Body of pancreas (tissue), 4 donors: ENCODE results near the gene ELANE.

Experiments
- POLR2A ChIP-seq, 3 donors: fragments of 450-650 bp; IDR thresholded peaks; one replicate each; pipeline ENCODE4 v1.6.1; 2016; ENCODE audit warnings: antibody characterized with exemption in 3 of 3, mild to moderate bottlenecking in 2 of 3
- TF ChIP-seq, protein P1 (sequence below), 7 experiments: fragments of 450-650 bp in 4 of 7; fragments of 200-600 bp in 3 of 7; sonication (generic) in 3 of 7; IDR thresholded peaks; one replicate each; pipeline ENCODE4 v1.5.1; 2016 to 2019; ENCODE audit warnings: antibody characterized with exemption in 7 of 7

DNA sequence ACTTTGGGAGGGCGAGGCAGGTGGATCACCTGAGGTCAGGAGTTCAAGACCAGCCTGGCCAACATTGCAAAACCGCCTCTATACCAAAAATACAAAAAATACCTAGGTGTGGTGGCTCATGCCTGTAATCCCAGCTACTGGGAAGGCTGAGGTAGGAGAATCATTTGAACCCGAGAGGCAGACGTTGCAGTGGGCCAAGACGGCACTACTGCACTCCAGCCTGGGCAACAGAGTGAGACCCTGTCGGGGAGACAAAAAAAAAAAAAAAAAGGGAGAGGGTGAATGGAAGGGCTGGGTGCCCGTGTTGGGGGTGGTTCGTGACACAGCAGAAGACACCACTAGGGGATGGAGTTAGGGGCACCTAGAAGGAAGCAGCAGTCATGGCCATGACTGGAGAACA is 18.2 kb downstream of the ELANE start:
- no peak for TF ChIP-seq POLR2A (IDR thresholded peaks at IDR 0.05)
- TF ChIP-seq, protein P1, sequence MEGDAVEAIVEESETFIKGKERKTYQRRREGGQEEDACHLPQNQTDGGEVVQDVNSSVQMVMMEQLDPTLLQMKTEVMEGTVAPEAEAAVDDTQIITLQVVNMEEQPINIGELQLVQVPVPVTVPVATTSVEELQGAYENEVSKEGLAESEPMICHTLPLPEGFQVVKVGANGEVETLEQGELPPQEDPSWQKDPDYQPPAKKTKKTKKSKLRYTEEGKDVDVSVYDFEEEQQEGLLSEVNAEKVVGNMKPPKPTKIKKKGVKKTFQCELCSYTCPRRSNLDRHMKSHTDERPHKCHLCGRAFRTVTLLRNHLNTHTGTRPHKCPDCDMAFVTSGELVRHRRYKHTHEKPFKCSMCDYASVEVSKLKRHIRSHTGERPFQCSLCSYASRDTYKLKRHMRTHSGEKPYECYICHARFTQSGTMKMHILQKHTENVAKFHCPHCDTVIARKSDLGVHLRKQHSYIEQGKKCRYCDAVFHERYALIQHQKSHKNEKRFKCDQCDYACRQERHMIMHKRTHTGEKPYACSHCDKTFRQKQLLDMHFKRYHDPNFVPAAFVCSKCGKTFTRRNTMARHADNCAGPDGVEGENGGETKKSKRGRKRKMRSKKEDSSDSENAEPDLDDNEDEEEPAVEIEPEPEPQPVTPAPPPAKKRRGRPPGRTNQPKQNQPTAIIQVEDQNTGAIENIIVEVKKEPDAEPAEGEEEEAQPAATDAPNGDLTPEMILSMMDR (IDR thresholded peaks at IDR 0.05), result no peak
